GM12891 (cell line): Measurements from ENCODE around the gene ABCA13.

ENCODE experiments used
- POLR2A ChIP-seq: IDR thresholded peaks from 2 replicates; pipeline ENCODE4 v1.6.1; 2011; ENCODE audit warnings: low read depth, low read length, control low read depth
- POLR2AphosphoS5 ChIP-seq: IDR thresholded peaks from 2 replicates; pipeline ENCODE4 v1.6.1; 2011; ENCODE audit warnings: low read depth, low read length, control low read depth
- POU2F2 ChIP-seq: IDR thresholded peaks from 2 replicates; pipeline ENCODE4 v1.6.1; 2011; ENCODE audit warnings: low read depth, mild to moderate bottlenecking, control low read depth, low read length, moderate library complexity
- SPI1 ChIP-seq: IDR thresholded peaks from 2 replicates; pipeline ENCODE4 v1.6.1; 2011; ENCODE audit warnings: low read depth, low read length, control low read depth
- TAF1 ChIP-seq: IDR thresholded peaks from 2 replicates; pipeline ENCODE4 v1.6.1; 2011; ENCODE audit warnings: low read depth, low read length, control low read depth

DNA sequence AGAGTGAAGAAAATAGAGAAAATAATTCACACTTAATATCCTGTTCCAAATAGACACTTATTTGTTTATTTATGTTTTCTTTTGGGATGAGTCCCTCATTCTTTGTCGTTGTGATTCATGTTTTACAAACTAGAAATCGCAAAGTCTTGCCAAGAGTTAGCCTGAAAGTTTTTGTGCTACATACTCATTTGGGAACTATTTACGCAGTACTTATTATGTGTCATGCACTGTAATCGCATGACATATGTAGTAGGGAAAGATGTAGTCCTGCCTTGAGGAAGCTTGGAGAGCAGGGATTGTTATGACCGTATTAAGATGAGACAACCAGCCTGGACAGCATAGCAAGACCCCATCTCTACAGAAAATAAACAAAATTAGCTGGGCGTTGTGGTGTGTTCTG lies 189.3 kb downstream of the ABCA13 start:
- TF ChIP-seq TAF1 (no peak), POLR2A (no peak), POLR2AphosphoS5 (no peak), SPI1 (no peak), POU2F2 (no peak)
